ENCODE data around the gene EIPR1.
A peak's percentile ranks its signal among the peaks of the same experiment; 100 is the strongest.

The EIPR1 gene

DNA sequence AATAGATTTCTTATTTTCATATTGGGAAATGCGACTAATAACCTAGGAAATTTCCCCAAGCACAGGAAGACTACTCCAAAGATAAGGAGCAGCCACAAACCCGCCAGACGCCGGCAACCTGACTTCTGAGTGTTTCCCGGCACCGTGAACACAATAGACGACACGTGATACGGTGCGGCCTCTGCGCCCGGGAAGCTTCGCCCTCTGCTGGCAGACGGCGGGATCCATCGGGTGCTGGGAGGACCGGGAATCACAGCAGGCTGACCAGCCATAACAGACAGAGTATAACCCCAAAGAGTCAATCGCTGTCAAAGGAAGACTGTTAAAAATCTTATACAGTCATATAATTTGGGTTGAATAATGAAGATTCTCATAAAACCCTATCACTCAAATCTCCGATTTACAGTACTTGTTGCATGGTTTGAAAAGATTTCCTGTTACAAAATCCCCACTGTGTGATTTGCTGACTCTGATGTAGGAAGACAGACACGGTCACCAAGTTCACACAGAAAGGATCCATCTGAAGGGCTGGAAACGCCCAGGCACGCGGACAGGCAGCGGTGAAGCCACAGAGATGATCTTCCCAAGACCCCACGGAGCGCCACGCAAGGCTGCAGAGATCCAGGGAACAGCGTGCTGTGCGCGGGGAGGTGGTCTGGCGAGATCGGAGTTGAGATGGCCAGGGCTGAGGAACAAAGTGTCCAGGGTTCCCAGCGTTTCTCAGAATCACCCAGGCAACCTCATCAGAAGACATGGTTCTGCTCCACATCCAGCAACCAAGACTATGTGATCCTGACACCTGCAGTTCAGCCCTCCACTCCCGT is 73.8 kb downstream of the EIPR1 start:
- DNase-seq (ENCODE audit: low read depth) = peak; percentile 7

DNA sequence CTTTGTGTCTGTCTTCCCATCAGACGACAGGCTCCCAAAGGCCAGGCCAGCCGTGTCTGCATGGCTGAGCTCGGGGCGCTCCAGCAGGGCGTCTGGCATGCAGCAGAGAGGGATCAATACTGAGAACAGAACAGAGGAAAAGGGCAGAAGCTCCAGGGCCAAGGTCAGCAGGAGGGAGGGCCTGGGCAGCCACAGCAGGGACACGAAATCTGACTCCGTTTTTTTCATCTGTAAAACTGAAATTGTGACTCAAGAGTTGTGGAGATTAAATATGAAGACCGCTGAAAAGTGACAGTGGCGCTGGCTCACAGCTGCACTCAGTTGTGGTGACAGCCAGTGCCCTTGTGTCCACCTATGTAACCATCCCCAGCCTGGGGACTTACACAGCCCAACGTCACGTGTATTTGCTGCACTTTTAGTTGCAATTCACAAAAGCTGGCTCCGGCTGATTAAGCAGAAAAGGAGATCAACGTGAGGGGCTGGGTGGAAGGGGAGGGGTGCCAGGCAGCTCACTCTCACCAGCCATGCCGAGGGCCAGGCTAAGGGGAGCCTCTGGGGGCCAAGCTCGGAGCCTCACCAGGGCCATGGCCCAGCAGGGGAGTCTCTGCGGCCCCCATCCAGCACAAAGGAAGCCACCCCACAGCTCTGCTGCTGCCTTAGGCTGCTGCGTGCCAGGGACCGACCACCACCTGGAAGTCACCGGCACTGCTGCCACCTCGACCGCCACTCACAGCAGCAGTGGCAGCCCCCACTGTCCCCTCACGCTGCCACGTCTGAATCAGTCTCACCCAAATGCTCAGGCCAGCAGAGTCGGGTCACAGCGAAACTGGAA is 74.7 kb downstream of the EIPR1 start:
- DNase-seq (ENCODE audit: low read depth) = no peak

DNA sequence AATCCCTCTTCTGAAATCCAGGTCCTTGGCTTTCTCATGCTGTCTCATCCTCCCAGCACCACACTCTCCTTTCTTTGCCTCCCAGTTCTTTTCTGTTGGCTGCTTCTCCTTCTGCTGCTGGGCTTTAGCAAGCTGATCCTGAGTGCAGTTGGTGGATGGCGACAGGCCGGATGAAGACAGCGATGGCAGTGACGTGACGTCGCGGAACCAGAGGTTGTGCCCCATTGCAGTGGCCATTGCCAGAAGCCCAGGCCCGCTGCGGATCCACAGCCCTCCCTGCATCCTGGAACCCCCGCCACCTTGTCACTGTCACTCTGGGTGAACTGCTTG is 75.2 kb downstream of the EIPR1 start:
- no peak for DNase-seq (ENCODE audit: low read depth)

DNA sequence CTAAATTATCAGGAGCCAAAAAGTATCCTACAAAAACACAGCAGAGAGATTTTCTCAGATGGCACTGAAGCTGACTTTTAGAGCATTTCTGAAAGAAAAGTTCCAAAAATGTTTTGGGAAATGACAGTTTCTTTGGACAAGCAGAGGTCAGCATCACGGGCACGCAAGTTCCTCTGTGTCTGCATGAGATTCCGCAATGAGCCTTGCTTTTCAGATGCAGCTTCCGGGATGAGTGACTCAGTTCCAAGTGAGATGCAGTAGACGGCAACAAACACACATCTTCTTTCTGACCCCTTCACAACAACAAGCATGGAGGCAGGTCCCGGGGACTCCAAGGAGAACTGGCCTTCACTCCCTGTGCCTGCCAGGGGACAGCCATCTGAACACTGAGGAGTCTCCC is 76.6 kb downstream of the EIPR1 start:
- no peak for DNase-seq (ENCODE audit: low read depth)

DNA sequence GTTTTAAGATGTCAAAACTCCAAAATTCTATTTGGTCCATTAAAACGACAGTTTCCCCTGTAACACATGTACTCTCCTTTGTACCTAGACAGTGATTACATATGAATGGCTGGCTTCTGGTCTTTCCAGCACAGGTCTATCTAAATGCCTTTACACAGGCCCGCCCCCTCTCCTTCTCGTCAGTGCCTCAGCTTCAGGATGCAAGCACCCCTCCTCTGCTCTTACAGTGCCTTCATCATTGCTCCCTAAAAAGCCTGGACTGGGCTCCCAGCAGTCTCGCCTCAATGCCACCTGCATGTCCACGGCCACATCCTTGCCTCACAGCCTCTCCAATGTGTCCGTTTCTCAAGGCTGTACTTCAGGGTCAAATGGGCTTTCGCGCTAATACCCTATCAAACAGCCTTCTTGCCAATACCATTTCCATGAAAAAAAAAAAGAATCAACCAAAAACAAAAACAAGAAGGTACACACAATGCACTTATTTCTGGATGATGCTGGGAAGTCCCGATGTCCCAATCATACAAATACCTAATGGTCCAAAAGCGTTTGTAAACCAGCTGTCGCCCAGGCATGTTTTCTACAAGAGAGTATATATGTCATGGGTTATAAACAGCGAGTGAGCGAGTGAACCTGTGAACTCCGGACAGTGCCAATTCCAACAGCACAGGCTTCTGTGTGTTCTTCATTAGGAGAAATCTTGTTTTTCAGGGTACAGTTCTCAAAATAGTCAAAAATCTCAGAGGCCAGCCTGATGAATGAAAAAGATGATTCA is 77.2 kb downstream of the EIPR1 start:
- no peak for DNase-seq (ENCODE audit: low read depth)

DNA sequence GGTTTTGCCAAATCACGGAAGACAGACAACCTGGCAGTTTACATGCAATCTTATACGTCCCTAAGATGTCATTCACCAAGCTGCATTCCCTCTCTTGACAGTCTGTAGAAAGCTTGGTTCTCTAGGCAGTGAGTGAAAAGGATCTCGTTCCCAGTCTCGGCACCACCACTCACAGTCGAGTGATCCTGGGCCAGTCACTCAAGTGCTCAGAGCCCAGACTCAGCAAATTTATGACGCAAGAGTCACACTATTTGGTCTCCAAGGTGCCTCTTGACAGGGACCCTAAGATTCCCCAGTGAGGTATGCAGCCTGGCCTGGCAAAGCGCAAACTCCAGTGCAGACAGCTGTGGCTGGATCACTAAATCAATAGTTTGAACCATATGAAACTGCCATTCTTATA is 77.9 kb downstream of the EIPR1 start:
- DNase-seq (ENCODE audit: low read depth) = no peak

DNA sequence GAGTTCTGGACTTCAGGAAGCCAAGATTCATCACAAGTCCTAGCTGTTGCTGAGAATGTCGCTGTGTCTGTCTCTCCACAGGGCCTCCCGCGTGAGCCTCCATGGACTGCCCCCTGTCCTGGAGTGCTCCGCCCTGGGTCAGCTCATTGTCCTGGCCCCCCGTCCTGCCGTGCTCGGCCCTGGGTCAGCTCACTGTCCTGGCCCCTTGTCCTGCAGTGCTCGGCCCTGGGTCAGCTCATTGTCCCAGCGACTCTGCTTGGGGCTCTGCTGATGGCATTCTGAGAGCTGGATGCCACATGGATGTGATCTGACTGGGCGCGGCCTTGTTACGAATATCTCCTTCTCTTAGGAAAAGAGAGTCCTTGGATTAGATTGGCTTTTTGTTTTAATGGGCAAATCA is 78.5 kb downstream of the EIPR1 start:
- DNase-seq (ENCODE audit: low read depth) = no peak

DNA sequence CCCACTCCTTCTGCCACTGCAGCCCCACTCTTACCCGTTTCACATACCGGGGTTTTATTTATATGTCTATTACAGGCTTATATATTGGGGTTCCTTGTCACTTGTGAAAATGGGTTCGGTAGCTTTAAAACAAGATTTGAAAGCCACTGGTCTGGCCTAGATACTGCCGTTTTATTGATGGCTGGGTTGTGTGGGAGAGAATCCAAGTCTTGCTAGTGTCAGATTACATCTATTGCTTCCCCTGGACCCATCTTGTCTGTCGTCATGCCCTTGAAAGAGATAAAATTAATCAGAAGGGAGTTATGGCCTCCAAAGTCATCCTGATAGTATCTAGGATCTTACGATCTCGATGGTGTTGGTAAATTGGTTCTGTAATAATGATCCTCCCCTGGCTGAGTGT is 79.4 kb downstream of the EIPR1 start:
- no peak for DNase-seq (ENCODE audit: low read depth)

DNA sequence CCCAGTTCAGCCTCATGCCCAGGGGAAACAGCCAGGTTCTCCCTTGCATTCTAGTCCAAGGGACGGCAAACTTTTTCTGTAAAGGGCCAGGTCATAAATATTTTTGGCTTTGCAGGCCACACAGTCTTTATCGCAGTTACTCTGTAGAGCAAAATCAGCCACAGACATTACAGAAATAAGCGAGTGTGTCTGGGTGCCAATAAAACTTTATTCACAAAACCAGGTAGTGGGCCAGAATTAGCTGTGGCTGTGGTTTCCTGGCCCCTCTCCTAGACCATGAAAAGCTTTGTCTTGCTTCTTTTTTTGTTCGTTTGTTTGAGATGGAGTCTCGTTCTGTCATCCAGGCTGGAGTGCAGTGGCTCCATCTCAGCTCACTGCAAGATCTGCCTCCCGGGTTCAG is 80.1 kb downstream of the EIPR1 start:
- DNase-seq (ENCODE audit: low read depth) = no peak

DNA sequence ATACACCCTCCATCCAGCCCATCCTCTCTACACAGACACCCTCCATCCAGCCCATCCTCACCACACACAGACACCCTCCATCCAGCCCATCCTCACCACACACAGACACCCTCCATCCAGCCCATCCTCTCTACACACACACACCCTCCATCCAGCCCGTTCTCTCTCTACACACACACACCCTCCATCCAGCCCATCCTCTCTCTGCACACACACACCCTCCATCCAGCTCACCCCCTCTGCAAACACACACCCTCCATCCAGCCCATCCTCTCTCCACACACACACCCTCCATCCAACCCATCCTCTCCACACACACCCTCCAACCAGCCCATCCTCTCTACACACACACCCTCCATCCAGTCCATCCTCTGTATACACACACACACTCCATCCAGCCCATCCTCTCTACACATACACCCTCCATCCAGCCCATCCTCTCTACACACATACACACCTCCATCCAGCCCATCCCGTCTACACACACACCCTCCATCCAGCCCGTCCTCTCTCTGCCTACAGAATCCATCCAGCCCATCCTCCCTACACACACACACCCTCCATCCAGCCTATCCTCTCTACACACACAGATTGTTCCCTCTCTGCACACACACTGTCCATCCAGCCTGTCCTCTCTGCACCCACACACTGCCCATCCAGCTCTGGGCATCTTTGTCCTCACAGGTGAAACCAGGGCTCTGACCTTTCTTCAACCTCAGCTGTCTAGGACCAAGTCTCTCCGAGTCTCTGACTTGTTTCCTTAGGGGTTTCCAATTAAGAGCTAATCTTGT is 81.2 kb downstream of the EIPR1 start:
- no peak for DNase-seq (ENCODE audit: low read depth)

DNA sequence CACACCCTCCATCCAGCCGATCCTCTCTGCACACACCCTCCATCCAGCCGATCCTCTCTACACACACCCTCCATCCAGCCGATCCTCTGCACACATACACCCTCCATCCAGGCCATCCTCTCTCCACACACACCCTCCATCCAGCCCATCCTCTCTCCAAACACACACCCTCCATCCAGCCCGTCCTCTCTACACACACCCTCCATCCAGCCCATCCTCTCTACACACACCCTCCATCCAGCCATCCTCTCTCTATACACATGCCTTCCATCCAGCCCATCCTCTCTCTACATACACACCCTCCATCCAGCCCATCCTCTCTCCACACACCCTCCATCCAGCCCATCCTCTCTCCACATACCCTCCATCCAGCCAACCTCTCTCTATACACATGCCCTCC is 83.1 kb downstream of the EIPR1 start:
- no peak for DNase-seq (ENCODE audit: low read depth)

DNA sequence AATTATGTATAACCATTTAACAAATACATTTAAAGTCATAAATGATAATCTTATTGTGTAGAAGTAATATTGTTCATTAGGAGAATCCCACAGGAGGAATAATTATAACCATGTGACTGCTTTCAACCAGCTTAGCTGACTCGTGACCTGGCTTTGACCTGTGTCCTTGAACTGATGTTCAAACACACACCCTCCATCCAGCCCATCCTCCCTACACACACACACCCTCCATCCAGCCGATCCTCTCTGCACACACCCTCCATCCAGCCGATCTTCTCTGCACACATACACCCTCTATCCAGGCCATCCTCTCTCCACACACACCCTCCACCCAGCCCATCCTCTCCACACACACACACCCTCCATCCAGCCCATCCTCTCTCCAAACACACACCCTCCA is 83.5 kb downstream of the EIPR1 start:
- no peak for DNase-seq (ENCODE audit: low read depth)

DNA sequence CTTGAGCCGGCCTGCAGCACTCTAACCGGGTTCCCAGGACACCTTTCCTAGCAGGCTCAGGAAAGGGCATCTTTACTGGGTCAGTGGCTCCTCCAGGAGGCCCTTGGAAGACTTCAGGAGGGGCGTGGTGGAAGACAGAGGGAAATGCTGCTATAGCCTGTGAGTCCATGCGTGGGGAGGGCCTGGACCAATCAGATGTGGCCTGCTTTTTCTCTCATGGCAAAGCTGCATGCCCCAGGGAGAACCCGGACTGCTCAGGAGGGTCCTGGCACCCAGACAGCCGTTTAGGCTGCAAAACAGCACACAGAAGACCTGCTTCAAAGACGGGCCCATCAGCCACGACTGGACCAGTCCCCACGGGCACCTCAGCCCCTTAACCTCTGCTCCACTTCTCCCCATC is 84.4 kb downstream of the EIPR1 start:
- DNase-seq (ENCODE audit: low read depth) = no peak

DNA sequence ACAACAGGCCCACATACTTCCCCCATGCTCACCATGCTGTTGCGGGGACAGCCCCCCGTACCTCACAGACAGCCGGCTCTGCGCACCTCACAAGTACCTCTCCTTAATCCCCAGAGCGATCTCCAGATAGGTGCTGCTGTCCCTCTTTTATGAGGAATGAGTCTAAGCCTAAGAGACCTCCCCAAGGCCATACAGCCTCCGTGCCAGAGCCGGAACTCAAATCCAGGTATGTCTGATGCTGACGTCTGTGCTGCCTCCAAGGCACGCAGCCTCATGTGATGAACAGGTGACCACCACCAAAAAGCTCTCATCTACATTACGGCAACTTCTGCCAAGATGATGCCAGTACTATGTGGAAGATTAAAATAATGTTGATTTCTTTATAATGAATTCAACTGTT is 85.2 kb downstream of the EIPR1 start:
- no peak for DNase-seq (ENCODE audit: low read depth)

DNA sequence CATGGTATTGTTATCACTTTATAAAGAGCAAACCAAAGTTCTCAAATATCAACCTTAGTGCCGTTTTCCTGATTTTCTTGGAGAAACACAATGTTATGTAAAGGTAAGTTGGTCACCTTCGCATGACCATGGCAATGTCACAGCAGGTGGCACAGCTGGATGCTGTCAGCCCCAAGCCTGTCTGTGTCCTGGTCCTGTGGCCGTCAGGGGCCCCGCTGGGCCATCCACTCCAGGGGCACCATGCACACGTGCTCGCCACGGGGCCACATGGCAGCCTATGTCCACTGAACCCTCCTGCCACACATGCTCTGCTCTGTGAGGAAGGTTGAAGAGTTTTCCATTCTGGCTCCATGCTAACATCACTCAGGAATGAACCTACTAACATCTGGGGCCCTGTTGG is 85.9 kb downstream of the EIPR1 start:
- DNase-seq (ENCODE audit: low read depth) = no peak

DNA sequence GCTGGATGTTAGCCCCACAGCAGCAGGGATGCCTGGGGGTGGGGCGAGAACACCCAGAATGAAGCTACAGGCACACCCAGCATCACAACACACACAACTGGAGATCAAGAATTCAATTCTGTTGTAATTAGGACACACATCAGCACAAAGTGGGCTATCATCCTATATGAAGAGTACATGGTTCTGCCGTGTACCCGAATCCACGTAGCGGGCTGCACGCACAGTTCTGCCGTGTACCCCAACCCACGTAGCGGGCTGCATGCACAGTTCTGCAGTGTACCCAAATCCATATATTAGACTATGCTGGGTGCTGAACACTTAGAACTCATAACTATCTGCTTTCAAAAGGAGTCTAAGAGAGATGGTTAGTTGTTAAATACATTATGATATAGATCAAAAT is 86.5 kb downstream of the EIPR1 start:
- no peak for DNase-seq (ENCODE audit: low read depth)

DNA sequence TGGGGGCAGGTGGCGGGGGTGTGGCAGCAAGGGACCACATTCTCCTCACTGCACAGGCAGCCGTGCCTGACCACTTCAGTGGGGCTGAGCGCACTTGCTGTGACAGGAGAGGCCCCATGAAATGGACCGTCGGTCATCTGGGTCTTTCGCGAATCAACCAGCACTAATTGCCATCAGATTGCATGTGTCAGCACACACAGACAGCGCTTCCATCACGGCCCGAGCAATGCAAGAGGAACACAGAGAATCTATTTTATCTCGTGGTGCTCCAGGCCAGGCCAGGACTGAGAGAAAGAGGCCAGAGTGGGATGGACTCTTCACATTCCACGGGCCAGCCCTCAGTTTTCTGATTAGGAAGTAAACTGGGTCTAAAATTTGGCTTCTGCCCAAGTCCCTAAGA is 87.0 kb downstream of the EIPR1 start:
- no peak for DNase-seq (ENCODE audit: low read depth)

DNA sequence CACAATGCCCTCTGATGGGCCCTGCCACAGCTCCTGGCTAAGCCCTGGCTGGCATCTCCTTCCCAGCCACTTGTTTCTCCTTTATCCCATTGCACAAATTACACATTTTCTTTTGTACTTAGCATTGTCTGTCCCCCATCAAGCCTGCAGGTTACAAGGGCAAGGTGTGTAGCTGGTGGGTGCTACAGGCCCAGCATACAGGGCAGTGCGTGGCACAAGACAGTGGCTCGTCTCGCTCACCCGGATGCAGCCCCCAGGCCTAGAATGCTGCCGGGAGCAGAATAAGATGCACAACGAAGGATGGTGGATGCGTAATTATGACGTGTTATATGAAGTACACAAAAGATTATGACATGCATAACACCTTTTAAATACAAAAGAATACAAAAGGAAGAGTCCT is 87.6 kb downstream of the EIPR1 start:
- DNase-seq (ENCODE audit: low read depth) = no peak

DNA sequence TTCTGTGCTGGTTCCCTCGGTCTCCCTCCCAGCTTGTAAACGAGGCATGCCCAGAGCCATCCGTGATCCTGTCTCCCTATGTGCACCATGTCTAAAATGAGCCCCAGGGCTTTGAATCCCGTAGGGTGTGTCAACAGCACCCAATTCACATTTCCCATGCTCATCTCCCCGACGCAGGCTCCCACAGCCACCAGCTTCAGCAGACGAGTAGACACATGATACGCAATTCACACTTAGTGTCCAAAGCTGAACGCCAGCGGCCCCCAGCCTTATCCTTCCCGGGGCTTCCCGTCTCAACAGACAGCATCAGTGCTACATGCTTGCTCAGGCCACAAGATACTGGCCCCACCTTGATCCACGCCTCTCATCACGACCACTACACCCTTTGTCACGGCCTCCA is 88.1 kb downstream of the EIPR1 start:
- DNase-seq (ENCODE audit: low read depth) = no peak

DNA sequence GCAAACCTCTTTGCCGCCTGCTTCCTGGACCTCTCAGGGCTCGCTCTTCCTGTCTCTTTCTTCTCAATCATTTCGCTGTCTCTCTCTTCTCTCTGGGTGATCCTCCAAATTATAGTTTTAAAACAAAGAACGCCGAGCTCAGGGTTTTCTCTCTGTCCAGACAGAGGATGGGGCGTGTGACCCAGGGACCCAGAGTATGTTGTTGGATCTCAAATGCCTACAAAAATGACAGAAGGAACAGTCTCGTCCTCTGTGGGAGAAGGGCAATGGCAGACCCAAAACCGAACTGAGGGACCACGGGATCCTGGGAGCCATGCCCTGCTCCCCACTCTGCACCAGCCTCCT is 88.5 kb downstream of the EIPR1 start:
- DNase-seq (ENCODE audit: low read depth) = no peak

DNA sequence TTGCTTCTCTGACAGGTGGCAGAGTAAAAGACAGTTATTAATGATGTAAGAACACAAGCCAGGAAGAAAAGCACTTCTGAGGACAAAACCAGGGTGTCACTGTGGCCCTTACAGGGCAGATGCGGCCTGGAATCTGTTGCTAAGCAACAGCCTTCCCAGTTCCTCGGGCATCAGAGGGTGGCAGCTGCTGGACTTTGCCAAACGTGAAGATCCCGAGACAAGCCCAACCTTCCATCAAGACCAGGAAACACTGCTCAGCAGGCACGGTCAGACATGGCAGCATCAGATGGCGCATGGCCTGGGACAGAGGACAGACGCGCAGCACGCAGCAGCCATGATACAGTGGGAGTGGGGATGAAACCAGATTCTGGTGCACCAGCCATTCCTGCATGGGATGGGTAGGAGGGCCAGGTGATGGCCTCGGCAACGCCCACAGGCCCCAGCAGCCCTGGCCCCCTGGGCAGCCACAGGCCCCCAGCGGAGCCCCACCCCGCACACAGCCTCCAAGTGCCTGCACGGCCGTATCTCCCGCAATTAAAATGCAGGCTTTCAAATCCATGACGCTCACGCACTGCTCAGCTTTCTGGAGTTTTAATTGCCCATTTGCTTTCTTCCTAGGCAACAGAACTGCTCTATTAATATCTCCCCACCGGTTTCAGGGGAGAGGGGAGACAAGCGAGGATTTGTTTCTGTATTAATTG is 89.0 kb downstream of the EIPR1 start:
- no peak for DNase-seq (ENCODE audit: low read depth)

DNA sequence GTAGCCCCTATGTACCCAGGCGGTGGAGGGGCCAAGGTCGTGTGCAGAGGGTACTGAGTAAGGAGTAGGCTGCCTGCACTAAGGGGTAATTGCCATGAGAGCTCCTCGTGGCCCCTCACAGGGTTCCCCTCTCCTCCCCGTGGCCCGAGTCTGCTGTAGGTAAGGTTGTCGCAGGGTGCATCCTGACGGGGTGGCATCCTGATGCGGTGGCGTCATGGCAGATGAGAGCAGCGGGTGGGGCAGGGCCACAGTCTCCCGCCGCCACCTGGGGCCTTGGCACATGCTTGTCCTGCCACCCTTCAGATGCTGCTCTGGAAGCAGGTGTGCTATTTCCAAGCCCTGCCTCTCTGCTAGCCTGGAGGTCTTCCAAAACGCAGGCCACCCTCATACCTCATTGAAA is 89.7 kb downstream of the EIPR1 start:
- no peak for DNase-seq (ENCODE audit: low read depth)
